ENCODE measurements around the gene VANGL2.

Gene VANGL2

GRCh38 chr1:160460214-160460642 lies 59.9 kb downstream of the VANGL2 start:
- no peak for DNase-seq (ENCODE audit: low spot score)

- DNase-seq (ENCODE audit: low spot score): no peak
Observed at GRCh38 chr1:160460683-160461287, 60.4 kb downstream of the VANGL2 start.

DNA sequence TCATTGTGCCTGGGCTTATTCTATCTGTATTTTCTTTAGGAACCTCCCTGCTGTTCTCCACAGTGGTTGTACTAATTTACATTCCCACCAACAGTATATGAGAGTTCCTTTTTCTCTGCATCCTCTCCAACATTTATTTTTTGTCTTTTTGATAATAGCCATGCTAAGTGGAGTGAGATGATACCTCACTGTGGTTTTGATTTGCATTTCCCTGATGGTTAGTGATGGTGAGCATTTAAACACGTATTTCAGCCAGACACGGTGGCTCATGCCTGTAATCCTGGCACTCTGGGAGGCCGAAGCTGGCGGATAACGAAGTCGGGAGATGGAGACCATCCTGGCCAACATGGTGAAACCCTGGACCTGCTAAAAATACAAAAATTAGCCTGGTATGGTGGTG lies 64.8 kb downstream of the VANGL2 start:
- DNase-seq (ENCODE audit: low spot score): no peak

GRCh38 chr1:160466961-160467360 lies 66.6 kb downstream of the VANGL2 start:
- no peak for DNase-seq (ENCODE audit: low spot score)

GRCh38 chr1:160467576-160467975 lies 67.2 kb downstream of the VANGL2 start:
- DNase-seq (ENCODE audit: low spot score): no peak

DNA sequence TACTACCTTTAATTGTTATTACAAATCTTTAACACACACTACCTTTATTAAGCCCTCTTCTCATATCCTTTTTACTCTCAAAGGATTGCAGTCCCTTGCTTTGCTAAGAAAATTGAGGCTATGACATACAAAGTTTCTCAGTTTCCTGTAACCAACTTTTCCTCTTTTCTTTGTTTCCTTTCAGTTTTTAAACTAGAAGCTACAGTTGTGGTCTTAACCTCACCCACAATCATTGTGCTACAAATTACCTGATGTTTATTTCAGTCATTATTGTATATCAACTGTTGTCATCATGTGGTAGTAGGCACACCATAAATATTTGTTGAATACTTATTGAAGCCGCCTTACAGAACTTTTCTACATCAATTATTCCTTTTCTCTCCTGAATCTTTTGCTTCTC lies 70.9 kb downstream of the VANGL2 start:
- no peak for DNase-seq (ENCODE audit: low spot score)

GRCh38 chr1:160472112-160472511 lies 71.7 kb downstream of the VANGL2 start:
- DNase-seq (ENCODE audit: low spot score): no peak

DNA sequence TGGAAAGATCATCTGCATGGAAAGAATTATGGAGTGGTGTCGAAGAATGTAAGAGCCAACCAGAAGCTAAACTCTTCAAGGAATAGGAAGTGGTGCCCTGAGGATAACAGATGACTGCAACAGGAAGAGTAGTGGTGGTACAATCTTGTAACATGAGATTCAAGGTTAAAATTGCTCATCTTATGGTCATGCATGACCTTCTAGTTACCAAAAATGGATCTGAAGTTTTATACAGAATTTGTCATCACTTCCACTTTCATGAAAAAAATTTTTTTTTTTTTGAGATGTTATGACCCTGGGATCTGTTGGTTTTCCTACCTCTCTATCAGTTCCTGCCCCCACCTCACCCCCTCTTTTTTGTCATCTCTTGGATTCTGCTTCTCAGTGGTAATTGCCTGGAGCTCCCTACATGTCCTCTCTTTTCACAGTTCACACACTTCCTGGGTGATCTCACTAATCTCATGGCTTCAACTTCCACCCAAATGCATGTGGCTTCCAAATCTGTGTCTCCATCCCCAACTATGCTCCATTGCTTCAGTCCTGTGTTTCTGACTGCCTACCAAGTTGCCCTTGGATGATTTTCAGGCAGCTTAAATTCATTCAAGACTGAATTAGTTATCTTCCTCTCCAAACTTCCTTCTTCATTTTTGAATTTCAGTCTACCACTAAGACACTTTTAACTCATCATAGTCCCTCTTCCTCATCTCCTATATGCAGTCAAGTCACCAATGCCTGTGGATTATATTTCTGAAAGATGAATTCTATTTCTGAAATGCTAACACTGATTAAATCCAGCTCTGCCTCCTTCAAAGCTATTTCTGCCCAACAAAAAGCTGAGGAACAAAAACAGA lies 74.3 kb downstream of the VANGL2 start:
- no peak for DNase-seq (ENCODE audit: low spot score)

Measured in D341Med (cell line).